Choroid plexus epithelial cell (primary cell): ENCODE data around the gene SMIM22.
A peak's percentile ranks its signal among the peaks of the same experiment; 100 is the strongest.

Experiments used
- DNase-seq: peaks from one replicate; pipeline ENCODE4 v3.0.0-alpha.2; 2010; ENCODE audit warnings: low read depth
- H3K4me3 ChIP-seq: 2 replicates; pipeline ENCODE4 v1.5.1; 2011; ENCODE audit warnings: low read depth, mild to moderate bottlenecking, control low read depth, low read length, moderate library complexity
- TF ChIP-seq, protein P1 (sequence below): conservative IDR thresholded peaks from 2 replicates; pipeline ENCODE4 v1.5.1; 2011; ENCODE audit warnings: low read depth, mild to moderate bottlenecking, control low read depth, inconsistent platforms, low read length, moderate library complexity

The SMIM22 gene

GRCh38 chr16:4811773-4812172 lies 16.6 kb downstream of the SMIM22 start:
- DNase-seq, result no peak
- H3K4me3 ChIP-seq, result no peak overlapping the region
- TF ChIP-seq, protein P1, sequence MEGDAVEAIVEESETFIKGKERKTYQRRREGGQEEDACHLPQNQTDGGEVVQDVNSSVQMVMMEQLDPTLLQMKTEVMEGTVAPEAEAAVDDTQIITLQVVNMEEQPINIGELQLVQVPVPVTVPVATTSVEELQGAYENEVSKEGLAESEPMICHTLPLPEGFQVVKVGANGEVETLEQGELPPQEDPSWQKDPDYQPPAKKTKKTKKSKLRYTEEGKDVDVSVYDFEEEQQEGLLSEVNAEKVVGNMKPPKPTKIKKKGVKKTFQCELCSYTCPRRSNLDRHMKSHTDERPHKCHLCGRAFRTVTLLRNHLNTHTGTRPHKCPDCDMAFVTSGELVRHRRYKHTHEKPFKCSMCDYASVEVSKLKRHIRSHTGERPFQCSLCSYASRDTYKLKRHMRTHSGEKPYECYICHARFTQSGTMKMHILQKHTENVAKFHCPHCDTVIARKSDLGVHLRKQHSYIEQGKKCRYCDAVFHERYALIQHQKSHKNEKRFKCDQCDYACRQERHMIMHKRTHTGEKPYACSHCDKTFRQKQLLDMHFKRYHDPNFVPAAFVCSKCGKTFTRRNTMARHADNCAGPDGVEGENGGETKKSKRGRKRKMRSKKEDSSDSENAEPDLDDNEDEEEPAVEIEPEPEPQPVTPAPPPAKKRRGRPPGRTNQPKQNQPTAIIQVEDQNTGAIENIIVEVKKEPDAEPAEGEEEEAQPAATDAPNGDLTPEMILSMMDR, result no peak

GRCh38 chr16:4813251-4814003 lies 18.3 kb downstream of the SMIM22 start:
- H3K4me3 ChIP-seq, result no peak overlapping the region
- no peak for DNase-seq
- TF ChIP-seq, protein P1, result no peak

GRCh38 chr16:4814046-4814445 lies 18.9 kb downstream of the SMIM22 start:
- H3K4me3 ChIP-seq, result no peak overlapping the region
- TF ChIP-seq, protein P1, result no peak
- DNase-seq, result no peak

DNA sequence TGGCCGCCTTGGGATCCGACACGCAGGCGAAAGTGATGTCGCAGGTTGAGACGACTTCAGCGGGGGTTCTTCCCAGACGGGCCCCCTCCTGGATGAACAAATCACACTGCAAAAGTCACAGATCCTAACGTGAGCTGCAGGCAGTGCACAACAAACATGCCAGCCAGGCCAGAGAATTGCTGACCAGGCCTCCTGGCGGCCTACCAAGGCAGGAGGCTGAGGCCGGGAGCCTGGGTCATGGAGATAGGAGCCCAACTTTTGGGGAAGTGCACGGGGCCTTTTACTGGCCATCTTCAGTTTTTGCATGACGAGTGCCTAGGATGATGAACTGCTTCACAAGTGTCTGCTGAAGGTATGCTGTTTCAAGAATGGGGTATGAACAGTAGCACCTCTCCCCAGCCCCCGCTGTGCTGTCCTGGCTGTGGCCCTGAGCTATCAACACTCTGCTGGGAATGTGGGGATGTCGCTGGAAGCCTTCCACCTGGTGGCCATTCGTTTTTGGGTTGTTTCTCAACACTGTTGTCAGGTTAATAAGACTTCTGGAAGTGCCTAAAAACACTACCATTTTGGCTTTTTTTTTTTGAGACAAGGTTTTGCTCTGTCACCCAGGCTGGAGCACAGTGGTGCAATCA lies 19.5 kb downstream of the SMIM22 start:
- H3K4me3 ChIP-seq, result no peak overlapping the region
- TF ChIP-seq, protein P1, result peak; percentile 25
- peak; percentile 20 for DNase-seq

GRCh38 chr16:4820652-4821051 lies 25.5 kb downstream of the SMIM22 start:
- DNase-seq, result no peak
- TF ChIP-seq, protein P1, result no peak

GRCh38 chr16:4825196-4825595 lies 30.0 kb downstream of the SMIM22 start:
- TF ChIP-seq, protein P1, result no peak
- no peak overlapping the region for H3K4me3 ChIP-seq
- DNase-seq, result no peak

More at GRCh38 chr16:4820652-4821051, 25.5 kb downstream of the SMIM22 start:
- no peak overlapping the region for H3K4me3 ChIP-seq
